ENCODE measurements around the gene TMEM167B.
"Not testable (repeated sequence)": the region's sequence is repeated elsewhere in the genome, so short reads cannot be mapped to it uniquely, and the experiment has no call there.

The TMEM167B gene

DNA sequence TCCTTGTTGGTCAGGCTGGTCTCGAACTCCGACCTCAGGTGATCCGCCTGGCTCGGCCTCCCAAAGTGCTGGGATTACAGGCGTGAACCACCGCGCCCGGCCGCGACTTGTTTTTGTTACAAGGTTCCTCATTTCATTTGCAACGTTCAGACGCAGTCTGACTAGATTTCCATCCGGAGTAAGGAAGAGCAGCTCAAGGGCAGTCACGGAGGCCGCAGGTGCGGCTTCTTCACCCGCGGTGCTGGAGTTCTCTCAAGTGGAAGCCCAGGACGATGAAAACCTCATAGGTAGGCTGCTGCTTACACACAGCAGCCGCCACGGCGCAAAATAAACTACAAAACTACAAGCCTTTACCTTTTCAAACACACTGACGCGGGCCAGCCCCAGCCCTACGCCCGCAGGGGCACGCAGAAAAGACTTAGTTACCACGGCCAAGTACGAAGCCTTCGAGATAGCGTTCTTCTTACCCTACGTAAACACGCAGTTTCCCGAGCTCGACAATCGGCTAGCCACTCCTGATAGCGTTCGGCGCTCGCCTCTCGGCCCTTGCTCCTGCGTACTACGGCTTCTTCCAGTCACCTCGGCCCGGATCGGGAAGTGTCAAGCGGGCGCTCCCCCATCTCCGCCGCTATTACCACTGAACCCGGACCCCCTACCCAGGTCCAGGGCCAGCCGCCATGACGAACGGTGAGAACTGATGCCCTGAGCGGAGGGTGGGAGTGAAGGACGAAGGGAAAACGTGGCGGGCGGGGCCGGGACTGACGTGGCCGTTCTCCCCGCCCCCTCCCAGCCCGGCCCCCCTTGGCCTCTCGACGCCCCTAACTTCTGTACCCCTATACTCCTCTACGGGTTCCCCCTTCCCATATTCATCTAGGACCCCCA is at the start of gene TMEM167B:
Gene TMEM167B (plus strand): TSS at position 569 of the 882 bp plus-strand sequence. CDS start 109 bp downstream, at position 678.
- DNase-seq = peak; percentile 88 to 90

DNA sequence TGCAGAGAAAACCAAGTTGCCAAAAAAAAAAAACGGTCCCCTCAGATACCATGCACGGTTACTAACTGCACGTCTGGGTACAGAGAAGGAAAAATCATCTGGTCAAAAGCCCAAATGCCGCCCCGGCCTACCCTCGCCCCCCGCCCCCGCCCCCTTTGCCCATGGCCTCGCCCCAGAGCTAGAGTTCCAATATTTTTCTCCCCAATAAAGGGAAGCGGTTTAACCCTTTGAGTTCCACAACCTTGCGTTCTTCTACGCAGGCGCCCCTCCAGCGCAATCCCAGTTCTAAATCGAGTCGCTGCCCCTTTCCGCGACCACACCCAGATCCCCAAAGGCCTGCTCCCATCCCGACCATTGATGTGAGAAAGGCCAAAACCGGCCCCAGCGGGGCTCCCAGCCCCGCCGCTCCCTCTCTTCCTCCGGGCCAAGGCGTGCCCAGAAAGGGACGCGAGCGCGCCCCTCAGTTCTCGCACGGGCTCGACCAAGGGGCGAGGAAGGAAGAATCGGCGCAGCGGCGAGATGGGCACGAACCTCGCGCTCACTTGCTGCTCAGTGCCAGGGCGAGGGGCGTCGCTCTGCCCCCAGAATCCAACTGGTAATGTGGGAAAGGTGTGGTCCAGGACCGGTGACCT is 49.5 kb upstream of the TMEM167B start:
- DNase-seq = peak in 1 of 2 donors; percentile 21

- peak; percentile 97 for DNase-seq
Measured at GRCh38 chr1:109041621-109042468, 48.7 kb upstream of the TMEM167B start, which contains the start of gene WDR47. TSS of gene WDR47 (minus strand) at chr1:109042102. CDS start at chr1:109023512, 18,590 bp downstream.

GRCh38 chr1:109045595-109045994 is 45.0 kb upstream of the TMEM167B start:
- DNase-seq = no peak

- no peak for DNase-seq
Measured at GRCh38 chr1:109046671-109047070, 43.9 kb upstream of the TMEM167B start.

- no peak for DNase-seq
Measured at GRCh38 chr1:109047339-109047738, 43.2 kb upstream of the TMEM167B start.

DNA sequence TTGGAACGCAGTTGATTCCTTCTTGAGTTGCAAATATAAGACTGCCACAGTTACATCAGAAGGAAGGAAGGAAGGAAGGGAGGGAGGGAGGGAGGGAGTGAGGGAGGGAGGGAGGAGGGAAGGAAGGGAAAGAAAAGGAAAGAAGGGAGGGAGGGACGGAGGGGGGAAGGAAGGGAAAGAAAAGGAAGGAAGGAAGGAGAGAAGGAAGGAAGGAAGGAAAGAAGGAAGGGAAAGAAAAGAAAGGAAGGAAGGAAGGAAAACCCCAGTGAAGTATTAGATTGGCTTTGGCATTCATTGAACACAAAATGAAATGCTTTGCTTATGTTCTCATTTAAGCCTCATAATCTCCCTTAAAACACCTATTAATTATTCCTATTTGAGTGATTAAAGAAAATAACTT is 42.2 kb upstream of the TMEM167B start:
- DNase-seq = no peak

DNA sequence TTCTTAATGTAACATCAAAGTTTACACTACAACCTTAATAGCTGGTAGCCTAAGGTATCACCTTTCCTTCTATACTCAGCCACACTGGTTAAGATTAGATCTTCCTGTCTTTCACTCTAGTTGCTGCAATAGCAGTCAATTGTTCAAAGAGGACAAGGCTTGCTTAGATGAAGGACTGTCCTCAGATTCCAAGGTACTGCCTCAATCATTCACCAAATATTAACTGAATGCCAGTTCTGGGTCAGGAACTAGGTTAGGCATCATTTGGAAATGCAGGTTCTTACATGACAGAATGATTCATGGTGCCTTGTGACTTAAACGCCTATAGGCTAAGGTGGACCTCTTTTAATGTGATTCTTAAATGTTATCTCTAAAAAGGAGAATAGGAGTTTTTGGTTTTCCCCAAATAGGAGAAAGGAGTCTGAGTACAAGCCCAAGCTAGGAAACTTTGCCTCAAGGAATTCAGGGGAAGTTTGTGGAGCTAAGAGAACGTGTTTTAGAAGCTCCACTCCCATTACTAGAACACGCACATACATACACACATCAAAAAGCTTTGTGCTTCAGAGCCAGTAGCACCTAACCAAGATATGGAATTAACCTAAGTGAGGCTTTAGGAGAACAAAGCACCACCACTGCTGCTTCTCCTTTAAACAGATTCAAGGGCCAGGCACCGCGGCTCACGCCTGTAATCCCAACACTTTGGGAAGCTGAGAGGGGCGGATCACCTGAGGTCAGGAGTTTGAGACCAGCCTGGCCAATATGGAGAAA is 40.2 kb upstream of the TMEM167B start:
- no peak for DNase-seq

GRCh38 chr1:109052145-109052544 is 38.4 kb upstream of the TMEM167B start:
- DNase-seq = not testable (repeated sequence)

GRCh38 chr1:109056064-109056463 is 34.5 kb upstream of the TMEM167B start:
- no peak for DNase-seq

- DNase-seq = no peak
Measured at GRCh38 chr1:109059026-109059425, 31.5 kb upstream of the TMEM167B start.

- no peak for DNase-seq
Measured at GRCh38 chr1:109060707-109061106, 29.9 kb upstream of the TMEM167B start.

DNA sequence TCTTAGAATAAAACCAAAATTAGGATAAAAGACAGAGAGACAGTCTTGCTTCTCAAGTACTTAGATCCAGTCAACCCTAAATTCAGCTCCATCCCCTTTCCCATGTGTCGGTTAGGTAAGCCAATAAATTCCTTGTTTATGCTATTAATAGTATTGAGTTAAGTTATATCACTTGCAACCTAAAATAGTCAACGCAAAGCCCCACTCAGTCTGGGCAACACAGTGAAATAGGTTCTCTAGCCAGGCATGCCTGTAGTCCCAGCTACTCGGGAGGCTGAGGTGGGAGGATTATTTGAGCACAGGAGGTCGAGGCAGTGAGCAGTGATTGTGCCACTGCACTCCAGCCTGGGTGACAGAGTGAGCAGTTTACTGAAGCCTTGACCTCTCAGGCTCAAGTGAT is 29.4 kb upstream of the TMEM167B start:
- DNase-seq = no peak

DNA sequence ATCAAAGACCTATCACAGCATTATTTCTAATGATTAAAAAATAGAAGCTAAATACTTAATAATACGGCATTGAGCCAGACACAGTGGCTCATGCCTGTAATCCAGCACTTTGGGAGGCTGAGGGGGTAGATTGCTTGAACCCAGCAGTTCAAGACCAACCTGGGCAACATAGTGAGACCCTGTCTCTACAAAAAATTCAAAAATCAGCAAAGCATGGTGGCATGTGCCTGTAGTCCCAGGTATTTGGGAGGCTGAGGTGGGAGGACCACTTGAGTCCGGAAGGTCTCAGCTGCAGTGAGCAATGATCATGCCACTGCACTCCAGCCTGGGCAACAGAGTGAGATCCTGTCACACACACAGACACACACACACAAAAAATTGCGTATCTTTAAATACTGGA is 25.4 kb upstream of the TMEM167B start:
- DNase-seq = no peak

GRCh38 chr1:109067883-109068282 is 22.7 kb upstream of the TMEM167B start:
- no peak for DNase-seq

- DNase-seq = no peak
Measured at GRCh38 chr1:109069294-109069693, 21.3 kb upstream of the TMEM167B start.

DNA sequence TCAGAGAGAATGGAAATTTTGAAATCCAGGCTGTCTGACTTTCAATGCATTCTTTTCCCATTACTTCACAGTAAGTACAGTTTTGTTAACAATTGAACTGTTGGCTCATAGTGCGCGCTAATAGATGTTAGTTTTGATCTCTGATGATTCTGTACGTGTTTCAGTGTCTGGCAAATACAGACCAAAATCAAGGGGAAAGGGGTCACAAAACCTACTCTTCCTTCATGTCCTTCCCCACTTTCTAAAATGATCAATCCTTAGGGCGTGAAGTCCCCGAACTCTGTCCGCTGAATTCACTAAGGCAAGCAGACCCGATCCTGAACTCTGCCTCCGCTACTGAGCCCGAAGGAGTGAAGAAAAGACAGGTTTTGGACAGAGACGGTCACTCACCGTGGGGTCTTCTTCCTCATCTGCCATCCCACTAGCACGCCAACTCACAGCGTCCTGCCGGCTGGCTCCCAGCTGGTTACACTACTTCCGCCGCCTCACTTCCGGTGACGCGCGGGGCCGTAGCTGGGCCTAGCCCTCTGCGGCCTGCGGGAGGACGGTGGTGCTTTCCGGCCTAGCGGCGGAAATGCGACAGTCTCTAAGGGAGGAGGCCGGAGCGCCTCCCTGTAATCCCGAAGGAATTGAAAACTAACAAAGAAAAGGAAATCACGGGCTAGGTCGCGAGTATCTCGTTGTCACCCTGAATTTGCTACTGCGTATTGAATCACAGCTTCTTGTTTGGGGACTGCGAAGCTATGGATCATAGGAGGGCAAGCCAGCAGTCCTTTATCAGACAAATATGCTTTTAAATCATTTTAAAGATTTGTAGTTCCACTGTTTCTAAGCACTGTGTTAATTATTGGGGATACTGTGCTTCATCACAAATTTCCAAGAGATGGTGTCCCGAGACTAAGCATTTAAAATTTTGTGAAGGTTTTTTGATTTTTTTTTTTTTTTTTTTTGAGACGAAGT is 14.8 kb upstream of the TMEM167B start, which contains the start of gene TAF13:
Gene TAF13 (minus strand): TSS at position 473 of the 960 bp plus-strand sequence. CDS start 56 bp downstream, at position 417.
- peak; percentile 88 to 92 for DNase-seq

- no peak for DNase-seq
Measured at GRCh38 chr1:109078317-109078716, 12.2 kb upstream of the TMEM167B start.

- no peak for DNase-seq
Measured at GRCh38 chr1:109079240-109079622, 11.3 kb upstream of the TMEM167B start.

DNA sequence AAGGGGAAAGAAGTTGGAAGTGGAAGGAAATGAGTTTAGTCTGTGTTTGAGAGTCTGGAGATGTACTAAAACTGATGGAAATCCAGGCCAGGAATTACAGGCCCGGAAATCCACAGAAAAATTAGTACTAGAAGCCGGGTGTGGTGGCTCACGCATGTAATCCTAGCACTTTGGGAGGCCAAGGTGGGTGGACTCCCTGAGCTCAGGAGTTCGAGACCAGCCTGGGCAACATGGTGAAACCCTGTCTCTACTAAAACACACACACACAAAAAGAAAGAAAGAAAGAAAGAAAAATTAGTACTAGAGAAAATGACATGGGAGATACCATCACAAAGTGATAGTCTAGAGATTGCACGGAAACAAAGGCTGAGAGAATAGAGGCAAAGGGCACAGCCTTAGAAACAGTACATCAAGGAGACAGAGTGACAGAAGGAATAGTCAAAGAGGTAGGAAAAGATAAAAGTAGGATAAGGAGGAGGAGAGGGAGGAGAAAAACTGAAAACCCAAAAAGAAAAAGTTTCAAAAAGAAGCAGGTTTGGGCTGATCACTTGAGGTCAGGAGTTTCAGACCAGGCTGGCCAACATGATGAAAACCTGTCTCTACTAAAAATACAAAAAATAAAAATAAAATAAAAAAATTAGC is 10.0 kb upstream of the TMEM167B start:
- DNase-seq = no peak
